ENCODE measurements around the gene RNF5.

RNF5 gene

GRCh38 chr6:32148289-32149091 is 29.7 kb upstream of the RNF5 start:
- no peaks in the 10 kb centered on the region for H3K9me3 Mint-ChIP-seq
- H3K36me3 Mint-ChIP-seq = no peaks in the 10 kb centered on the region
- H3K4me1 Mint-ChIP-seq = peaks cover 9% of the 10 kb centered on the region
- ATAC-seq (ENCODE audit: low read depth) = peak; percentile 53
- H3K27me3 Mint-ChIP-seq = peaks cover 32% of the 10 kb centered on the region
- DNase-seq (ENCODE audit: low spot score in 2 of 2) = peak in 1 of 2 donors; percentile 38
- H3K4me3 Mint-ChIP-seq = peak overlapping the region; percentile 46
- no peak overlapping the region for H3K27ac Mint-ChIP-seq

DNA sequence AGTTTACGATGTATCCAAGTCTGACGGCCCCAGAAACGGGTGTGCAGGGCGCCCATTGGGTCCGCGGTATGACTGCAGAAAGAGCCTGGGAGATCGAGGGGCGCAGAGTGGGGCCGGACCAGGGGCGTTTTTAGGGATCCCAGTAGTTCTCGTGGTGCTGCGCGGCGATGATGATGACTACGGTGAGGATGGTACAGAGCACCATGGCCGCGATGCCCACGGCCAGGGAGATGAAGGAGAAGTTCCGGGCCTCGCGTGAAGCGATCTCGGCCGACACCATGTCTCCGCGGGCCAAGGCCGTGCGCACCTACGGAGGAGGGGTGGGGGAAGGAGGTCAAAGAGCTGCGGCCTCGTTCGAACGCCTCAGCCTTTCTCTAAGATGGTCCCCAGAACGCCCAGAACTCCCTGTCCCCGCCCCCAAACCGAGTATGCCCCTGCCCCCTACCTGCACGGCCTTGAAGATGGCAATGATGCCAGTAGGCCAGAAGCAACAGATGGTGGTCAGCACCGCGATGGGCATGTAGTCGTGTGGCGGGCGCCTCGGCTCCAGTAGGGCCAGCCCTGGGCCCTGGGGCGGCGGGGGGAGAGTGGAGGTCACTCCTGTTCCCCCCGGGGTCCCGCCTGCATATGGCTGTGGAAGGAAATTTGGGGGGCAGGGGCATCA is 29.0 kb upstream of the RNF5 start:
- peaks cover 32% of the 10 kb centered on the region for H3K27me3 Mint-ChIP-seq
- no peaks in the 10 kb centered on the region for H3K36me3 Mint-ChIP-seq
- no peaks in the 10 kb centered on the region for H3K9me3 Mint-ChIP-seq
- peaks cover 14% of the 10 kb centered on the region for H3K4me1 Mint-ChIP-seq
- DNase-seq (ENCODE audit: low spot score in 2 of 2) = no peak
- ATAC-seq (ENCODE audit: low read depth) = no peak
- H3K27ac Mint-ChIP-seq = no peak overlapping the region
- peak overlapping the region; percentile 46 for H3K4me3 Mint-ChIP-seq

DNA sequence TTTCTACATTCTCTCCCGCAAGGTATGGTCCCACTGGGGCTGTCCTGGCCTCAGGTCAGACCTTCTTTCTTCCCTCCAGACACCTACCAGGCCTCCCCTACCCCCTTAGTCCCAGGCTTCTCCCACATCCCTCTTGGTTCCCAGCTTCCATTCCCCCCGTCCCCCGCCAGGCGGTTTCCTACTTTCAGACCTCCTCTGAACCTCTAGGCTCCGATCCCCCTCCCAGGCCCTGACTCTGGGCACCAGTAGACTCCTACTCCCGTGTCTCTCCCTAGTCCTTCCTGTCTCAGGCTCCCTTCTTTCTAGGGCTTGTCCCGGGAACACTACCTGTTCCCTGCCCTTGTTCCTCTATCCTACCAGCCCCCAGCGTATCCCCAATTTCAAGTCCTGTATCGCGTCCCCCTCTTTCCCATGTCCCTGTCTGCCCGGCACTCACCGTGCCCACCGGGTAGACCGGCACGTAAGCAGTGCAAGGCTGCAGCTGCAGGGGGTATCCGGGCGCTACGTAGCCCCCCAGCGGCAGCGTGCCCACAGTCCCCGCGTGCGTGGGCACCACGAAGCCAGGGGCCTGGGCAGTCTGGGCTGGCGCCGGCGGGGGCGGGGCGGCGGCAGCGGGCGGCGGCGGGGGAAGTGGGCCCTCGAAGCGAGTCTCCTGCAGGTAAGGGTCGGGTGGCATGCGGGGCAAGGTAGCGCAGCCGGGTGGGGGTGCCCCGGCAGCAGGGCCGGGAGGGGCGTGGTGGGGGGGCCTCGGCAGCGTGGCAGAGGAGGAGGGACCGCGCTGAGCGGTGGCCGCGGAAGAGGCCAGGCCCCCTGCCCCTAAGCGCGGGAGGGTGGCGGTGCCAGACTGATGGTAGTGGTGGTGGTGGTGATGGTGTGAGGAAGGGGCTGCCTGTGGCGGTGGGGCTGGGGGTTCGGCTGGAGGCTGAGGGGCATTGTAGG is 28.0 kb upstream of the RNF5 start:
- no peaks in the 10 kb centered on the region for H3K36me3 Mint-ChIP-seq
- no peak overlapping the region for H3K4me3 Mint-ChIP-seq
- peaks cover 33% of the 10 kb centered on the region for H3K27me3 Mint-ChIP-seq
- no peak overlapping the region for H3K27ac Mint-ChIP-seq
- H3K4me1 Mint-ChIP-seq = peaks cover 21% of the 10 kb centered on the region
- H3K9me3 Mint-ChIP-seq = no peaks in the 10 kb centered on the region
- no peak for DNase-seq (ENCODE audit: low spot score in 2 of 2)
- ATAC-seq (ENCODE audit: low read depth) = no peak

DNA sequence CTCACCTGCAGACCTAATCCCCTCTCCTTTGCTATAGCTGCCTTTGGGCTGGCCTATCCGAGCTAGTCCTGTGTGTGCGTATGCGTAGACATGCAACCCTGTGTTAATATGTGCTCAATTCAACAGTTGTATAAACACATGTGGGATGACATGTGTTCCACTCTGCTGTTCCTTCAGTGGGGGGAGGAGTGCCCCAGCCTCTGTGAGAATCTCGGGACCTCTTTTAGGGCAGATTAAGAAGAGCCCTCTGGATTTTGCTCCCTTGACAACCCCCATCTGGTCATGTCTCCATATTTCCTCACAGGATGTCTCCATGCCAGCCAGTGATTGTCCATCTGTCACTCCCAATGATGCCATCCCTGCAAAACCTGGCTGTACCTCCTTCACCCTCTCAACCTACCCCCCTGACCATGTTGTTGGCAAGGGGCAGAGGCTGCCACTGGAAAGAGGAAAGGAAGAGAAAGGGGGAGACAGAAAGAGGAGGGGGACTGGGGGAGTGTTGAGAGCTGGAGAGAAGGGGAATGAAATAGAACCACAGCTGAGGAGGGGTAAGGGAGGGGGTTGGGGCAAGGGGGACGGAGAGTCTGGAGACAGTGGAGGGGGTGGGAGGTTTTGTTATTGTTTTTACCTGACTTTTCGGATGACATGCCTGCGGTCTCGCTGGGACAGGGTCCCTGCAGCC is 26.9 kb upstream of the RNF5 start:
- DNase-seq (ENCODE audit: low spot score in 2 of 2) = no peak
- H3K27ac Mint-ChIP-seq = no peak overlapping the region
- ATAC-seq (ENCODE audit: low read depth) = no peak
- H3K9me3 Mint-ChIP-seq = no peaks in the 10 kb centered on the region
- H3K36me3 Mint-ChIP-seq = no peaks in the 10 kb centered on the region
- peaks cover 24% of the 10 kb centered on the region for H3K4me1 Mint-ChIP-seq
- no peak overlapping the region for H3K4me3 Mint-ChIP-seq
- peaks cover 37% of the 10 kb centered on the region for H3K27me3 Mint-ChIP-seq

- H3K27ac Mint-ChIP-seq = no peak within 1 kb of the TSS
Measured at GRCh38 chr6:32151863-32152768, 26.1 kb upstream of the RNF5 start, which contains the start of gene PRRT1. PRRT1 (minus strand) TSS chr6:32151939; CDS start chr6:32151827, 112 bp downstream.

DNA sequence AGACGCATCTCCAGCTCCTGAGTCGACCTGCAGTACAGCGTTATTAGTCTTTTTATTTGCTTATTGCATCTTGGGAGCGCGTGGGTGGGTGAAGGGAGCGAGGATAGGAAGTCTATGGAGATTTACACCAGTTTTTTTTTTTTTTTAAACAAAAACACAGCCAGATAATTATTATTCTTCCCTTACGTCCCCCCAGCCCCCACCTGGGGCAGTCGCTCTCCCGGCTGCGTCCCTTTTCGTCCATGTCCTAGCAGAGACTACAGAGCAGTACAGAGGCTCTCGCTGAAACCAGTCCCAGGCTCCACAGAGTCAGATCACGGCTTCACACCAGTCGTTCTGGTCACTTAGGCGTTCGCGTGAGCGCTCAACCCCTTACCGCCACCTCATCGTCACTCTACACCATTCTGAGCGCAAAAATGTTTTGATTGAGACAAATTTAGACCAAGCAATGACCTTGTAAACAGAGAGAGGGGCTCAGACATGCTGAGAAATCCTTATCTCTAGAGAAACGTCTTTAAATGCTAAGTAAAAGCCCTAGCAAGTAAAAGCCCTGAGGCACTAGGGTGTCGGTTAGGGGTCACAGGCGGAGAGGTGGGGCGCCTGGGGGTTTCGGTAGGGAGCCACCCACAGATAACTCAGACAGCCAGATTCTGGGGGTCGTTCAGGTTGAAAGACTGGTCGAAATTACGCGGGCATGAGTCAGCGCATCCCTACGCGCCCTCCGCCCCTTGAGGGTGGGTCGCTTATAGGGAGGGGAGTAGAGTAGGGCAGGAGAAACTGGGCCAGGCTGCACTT is 25.2 kb upstream of the RNF5 start:
- no peak for ATAC-seq (ENCODE audit: low read depth)
- DNase-seq (ENCODE audit: low spot score in 2 of 2) = no peak
- Mint-ChIP-seq H3K27me3 (peaks cover 31% of the 10 kb centered on the region), H3K4me3 (peak overlapping the region; percentile 67), H3K9me3 (no peaks in the 10 kb centered on the region), H3K36me3 (no peaks in the 10 kb centered on the region), H3K4me1 (peaks cover 24% of the 10 kb centered on the region), H3K27ac (no peak overlapping the region)

More at GRCh38 chr6:32151863-32152768, 26.1 kb upstream of the RNF5 start, which contains the start of gene PRRT1:
- Mint-ChIP-seq H3K27me3 (peaks cover 33% of the 10 kb centered on the region), H3K36me3 (no peaks in the 10 kb centered on the region), H3K4me1 (peaks cover 24% of the 10 kb centered on the region), H3K4me3 (no peak within 1 kb of the TSS), H3K9me3 (no peaks in the 10 kb centered on the region)
- DNase-seq (ENCODE audit: low spot score in 2 of 2) = no peak
- ATAC-seq (ENCODE audit: low read depth) = no peak

- peaks cover 24% of the 10 kb centered on the region for H3K4me1 Mint-ChIP-seq
- peak within 1 kb of the TSS; percentile 84 for H3K4me3 Mint-ChIP-seq
- ATAC-seq (ENCODE audit: low read depth) = peak; percentile 41
- H3K36me3 Mint-ChIP-seq = peaks cover 2% of the 10 kb centered on the region
- H3K9me3 Mint-ChIP-seq = no peaks in the 10 kb centered on the region
- peak within 1 kb of the TSS; percentile 0 for H3K27ac Mint-ChIP-seq
- H3K27me3 Mint-ChIP-seq = peaks cover 25% of the 10 kb centered on the region
- no peak for DNase-seq (ENCODE audit: low spot score in 2 of 2)
Measured at GRCh38 chr6:32153564-32154513, 24.4 kb upstream of the RNF5 start, which contains the start of gene PPT2. PPT2 (plus strand) TSS chr6:32154141; CDS start chr6:32154595, 454 bp downstream.

GRCh38 chr6:32154514-32155161 is 23.6 kb upstream of the RNF5 start:
- DNase-seq (ENCODE audit: low spot score in 2 of 2) (peak; percentile 53 to 66), ATAC-seq (ENCODE audit: low read depth) (peak; percentile 87)
- Mint-ChIP-seq H3K36me3 (peaks cover 2% of the 10 kb centered on the region), H3K27me3 (peaks cover 22% of the 10 kb centered on the region), H3K9me3 (no peaks in the 10 kb centered on the region), H3K4me3 (peak overlapping the region; percentile 84), H3K4me1 (peaks cover 24% of the 10 kb centered on the region), H3K27ac (peak overlapping the region; percentile 0)

GRCh38 chr6:32156891-32157290 is 21.3 kb upstream of the RNF5 start:
- H3K27me3 Mint-ChIP-seq = peaks cover 7% of the 10 kb centered on the region
- ATAC-seq (ENCODE audit: low read depth) (no peak), DNase-seq (ENCODE audit: low spot score in 2 of 2) (no peak)
- no peak overlapping the region for H3K4me3 Mint-ChIP-seq
- no peak overlapping the region for H3K27ac Mint-ChIP-seq
- peaks cover 21% of the 10 kb centered on the region for H3K4me1 Mint-ChIP-seq
- H3K36me3 Mint-ChIP-seq = peaks cover 2% of the 10 kb centered on the region
- H3K9me3 Mint-ChIP-seq = no peaks in the 10 kb centered on the region

DNA sequence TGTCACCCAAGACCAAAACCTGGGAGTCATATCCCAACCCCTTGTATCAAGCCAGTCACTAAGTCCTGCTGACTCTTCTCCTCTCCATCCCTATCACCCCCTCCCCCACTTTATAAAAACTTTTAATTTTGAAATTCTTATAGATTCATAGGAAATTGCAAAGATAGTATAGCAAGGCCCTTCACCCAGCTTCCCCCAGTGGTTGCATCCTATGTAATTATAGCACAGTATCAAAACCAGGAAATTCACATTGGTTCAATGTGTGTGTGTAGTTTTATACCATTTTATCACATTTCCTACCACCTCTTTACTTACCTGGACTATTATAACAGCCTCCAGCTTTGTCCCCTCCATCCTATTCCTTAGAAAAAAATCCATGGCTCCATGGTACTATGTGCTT is 20.2 kb upstream of the RNF5 start:
- Mint-ChIP-seq H3K27me3 (peaks cover 4% of the 10 kb centered on the region), H3K27ac (no peak overlapping the region), H3K4me3 (no peak overlapping the region), H3K4me1 (peaks cover 18% of the 10 kb centered on the region), H3K9me3 (no peaks in the 10 kb centered on the region), H3K36me3 (peaks cover 2% of the 10 kb centered on the region)
- ATAC-seq (ENCODE audit: low read depth) (no peak), DNase-seq (ENCODE audit: low spot score in 2 of 2) (no peak)

All from memory B cell (primary cell).